ENCODE results near the gene DLG2. TPM values are rescaled to one million over a fixed set of nuclear protein-coding genes. Genes with fewer than 3 reads are reported as not detected.

The DLG2 gene
- total RNA-seq, 1 donor = 1.3 TPM

- no peak overlapping the region for H3K4me3 ChIP-seq (ENCODE audit: low read depth, low read length)
- no peak for DNase-seq (ENCODE audit: low read depth)
- no peak for TF ChIP-seq CTCF (IDR thresholded peaks at IDR 0.05; ENCODE audit: insufficient read depth, low read depth, low read length)
Measured at GRCh38 chr11:83569134-83569805, 2057.9 kb downstream of the DLG2 start.

GRCh38 chr11:83568516-83568915 is 2058.6 kb downstream of the DLG2 start:
- no peak overlapping the region for H3K4me3 ChIP-seq (ENCODE audit: low read depth, low read length)
- no peak for TF ChIP-seq CTCF (IDR thresholded peaks at IDR 0.05; ENCODE audit: insufficient read depth, low read depth, low read length)
- DNase-seq (ENCODE audit: low read depth) = no peak

DNA sequence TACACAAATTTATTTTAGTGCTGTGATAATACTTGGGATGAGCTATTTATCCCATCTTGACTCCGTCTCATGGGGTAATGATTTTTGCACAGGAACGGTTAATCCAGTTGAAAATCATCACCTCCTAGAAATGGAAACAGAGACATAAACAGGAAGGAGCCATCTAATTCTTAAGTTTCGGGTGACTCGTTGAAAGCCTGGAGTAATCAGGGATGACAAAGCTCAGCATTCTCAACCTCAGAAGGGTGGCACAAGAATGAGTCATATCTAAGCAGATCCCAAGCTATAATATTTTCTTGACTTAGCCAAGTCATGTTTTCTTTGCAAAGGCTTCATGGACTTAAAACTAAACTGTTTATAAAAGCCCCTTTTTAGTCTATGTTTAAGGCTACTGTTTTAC is 2060.2 kb downstream of the DLG2 start:
- no peak overlapping the region for H3K4me3 ChIP-seq (ENCODE audit: low read depth, low read length)

GRCh38 chr11:83564870-83565269 is 2062.3 kb downstream of the DLG2 start:
- no peak overlapping the region for H3K4me3 ChIP-seq (ENCODE audit: low read depth, low read length)
- DNase-seq (ENCODE audit: low read depth) = no peak
- TF ChIP-seq CTCF (IDR thresholded peaks at IDR 0.05; ENCODE audit: insufficient read depth, low read depth, low read length) = no peak

More for the DNA sequence above, 2060.2 kb downstream of the DLG2 start:
- no peak for TF ChIP-seq CTCF (IDR thresholded peaks at IDR 0.05; ENCODE audit: insufficient read depth, low read depth, low read length)
- DNase-seq (ENCODE audit: low read depth) = peak; percentile 56

- TF ChIP-seq CTCF (IDR thresholded peaks at IDR 0.05; ENCODE audit: insufficient read depth, low read depth, low read length) = no peak
- H3K4me3 ChIP-seq (ENCODE audit: low read depth, low read length) = no peak overlapping the region
- DNase-seq (ENCODE audit: low read depth) = no peak
Measured at GRCh38 chr11:83558281-83558680, 2068.9 kb downstream of the DLG2 start.

DNA sequence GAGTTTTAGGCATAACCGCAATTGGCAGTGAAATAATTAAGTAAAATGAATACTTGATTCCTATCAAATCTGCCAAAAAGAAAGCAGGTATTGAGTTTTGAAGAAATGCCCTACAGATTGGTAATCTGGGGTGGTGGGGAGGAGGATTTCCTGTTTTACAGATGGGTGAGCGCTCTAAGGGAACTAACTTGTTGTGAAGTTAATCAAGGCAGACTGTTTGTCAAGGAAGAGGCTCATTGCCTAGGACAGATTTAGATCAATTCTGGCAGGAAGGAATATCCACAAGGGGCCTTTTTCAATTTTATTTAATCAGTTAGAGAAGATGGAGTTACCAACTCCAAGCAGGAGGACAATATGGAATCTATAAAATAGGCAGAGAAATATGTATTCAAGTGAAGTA is 2069.5 kb downstream of the DLG2 start:
- DNase-seq (ENCODE audit: low read depth) = no peak
- H3K4me3 ChIP-seq (ENCODE audit: low read depth, low read length) = no peak overlapping the region
- no peak for TF ChIP-seq CTCF (IDR thresholded peaks at IDR 0.05; ENCODE audit: insufficient read depth, low read depth, low read length)

- no peak for TF ChIP-seq CTCF (IDR thresholded peaks at IDR 0.05; ENCODE audit: insufficient read depth, low read depth, low read length)
- no peak overlapping the region for H3K4me3 ChIP-seq (ENCODE audit: low read depth, low read length)
- DNase-seq (ENCODE audit: low read depth) = no peak
Measured at GRCh38 chr11:83554876-83555275, 2072.3 kb downstream of the DLG2 start.
